GM18870 (cell line): ENCODE results near the gene MAOA.

ENCODE experiments used
- ATAC-seq: cut with Tn5 transposase; IDR thresholded peaks from one replicate; pipeline ENCODE4 v1.9.1; 2021; ENCODE audit warnings: moderate library complexity; ENCODE audit not compliant: unreplicated experiment

MAOA gene

GRCh38 chrX:43750248-43750676 is 94.2 kb downstream of the MAOA start:
- no peak for ATAC-seq

- ATAC-seq = no peak
Measured at GRCh38 chrX:43753637-43754036, 97.5 kb downstream of the MAOA start.

GRCh38 chrX:43756076-43756475 is 100.0 kb downstream of the MAOA start:
- ATAC-seq = no peak

- no peak for ATAC-seq
Measured at GRCh38 chrX:43758044-43758443, 101.9 kb downstream of the MAOA start.

DNA sequence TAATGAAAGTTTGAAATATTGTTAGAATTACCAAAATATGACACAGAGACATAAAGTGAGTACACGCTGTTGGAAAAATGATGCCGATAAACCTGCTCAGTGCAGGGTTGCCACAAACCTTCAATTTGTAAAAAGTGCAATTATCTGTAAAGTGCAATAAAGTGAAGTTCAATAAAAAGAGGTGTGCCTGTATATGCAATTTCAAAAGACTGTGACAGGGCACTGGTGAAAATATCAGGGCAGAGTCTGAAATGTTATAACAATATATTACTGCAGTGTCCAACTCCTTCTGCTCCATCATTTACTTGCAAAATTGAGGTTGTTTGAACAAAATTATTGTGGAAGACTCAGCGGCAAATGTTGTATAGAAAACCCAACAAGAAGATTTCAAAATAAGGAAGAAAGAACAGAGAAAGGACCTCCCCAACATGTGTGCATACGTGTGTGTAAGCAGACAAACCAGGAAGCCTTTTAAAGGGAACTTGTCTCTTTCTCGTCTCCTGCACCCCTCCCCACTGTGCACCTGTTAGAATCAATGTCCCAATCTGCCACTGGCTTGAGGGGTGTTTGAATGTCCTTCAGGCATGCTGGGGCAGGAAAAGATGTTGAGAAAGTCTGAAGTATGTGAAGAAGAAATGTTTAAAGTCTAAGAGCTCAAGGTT is 130.0 kb downstream of the MAOA start:
- ATAC-seq = no peak
